Nephron progenitor cell (in vitro differentiated cells): ENCODE results near the gene SLC2A9.

Experiments
- DNase-seq: peaks from one replicate; pipeline ENCODE4 v3.0.0; 2021
- H3K27ac Mint-ChIP-seq: 2 replicates; pipeline ENCODE4 v1.8.0; 2021; ENCODE audit warnings: mild to moderate bottlenecking, moderate library complexity, mixed read lengths
- H3K27me3 Mint-ChIP-seq: 2 replicates; pipeline ENCODE4 v1.8.0; 2021; ENCODE audit warnings: mild to moderate bottlenecking, low read depth, mixed read lengths; ENCODE audit not compliant: poor library complexity
- H3K36me3 Mint-ChIP-seq: 2 replicates; pipeline ENCODE4 v1.8.0; 2021; ENCODE audit warnings: low read depth, mixed read lengths
- H3K4me1 Mint-ChIP-seq: 2 replicates; pipeline ENCODE4 v1.8.0; 2021; ENCODE audit warnings: mixed read lengths
- H3K4me3 Mint-ChIP-seq: 2 replicates; pipeline ENCODE4 v1.8.0; 2021; ENCODE audit warnings: mild to moderate bottlenecking, moderate library complexity, mixed read lengths
- H3K9me3 Mint-ChIP-seq: 2 replicates; pipeline ENCODE4 v1.8.0; 2021; ENCODE audit warnings: mild to moderate bottlenecking, moderate library complexity, mixed read lengths
- TF ChIP-seq, protein P1 (sequence below): fragments of 200-600 bp; sonication (generic); IDR thresholded peaks from 2 replicates; pipeline ENCODE4 v1.5.0; 2021; ENCODE audit warnings: antibody characterized with exemption

SLC2A9 gene

DNA sequence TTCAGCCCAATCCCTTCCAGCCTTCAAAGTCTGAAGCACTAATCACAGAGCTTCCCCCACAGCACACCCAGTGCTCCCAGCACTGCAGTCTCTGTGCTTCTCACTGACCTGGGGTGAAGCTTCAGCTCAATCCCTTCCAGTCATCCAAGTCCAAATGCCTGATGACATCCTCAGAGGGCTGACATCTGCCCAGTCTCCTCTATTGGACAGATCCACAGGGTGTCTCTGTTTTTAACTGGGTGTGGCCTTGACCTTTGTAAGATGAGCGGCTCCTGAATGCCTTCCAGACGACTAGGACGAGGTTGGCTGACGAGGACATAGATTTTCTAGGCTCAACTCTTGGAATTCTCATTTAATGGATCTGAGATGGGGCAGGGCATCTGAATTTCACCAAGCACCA lies 7.6 kb upstream of the SLC2A9 start:
- Mint-ChIP-seq H3K36me3 (no peaks in the 10 kb centered on the region), H3K4me1 (peaks cover 45% of the 10 kb centered on the region), H3K27me3 (peaks cover 16% of the 10 kb centered on the region), H3K27ac (no peak overlapping the region), H3K4me3 (no peak overlapping the region), H3K9me3 (peaks cover 7% of the 10 kb centered on the region)
- no peak for DNase-seq
- TF ChIP-seq, protein P1, sequence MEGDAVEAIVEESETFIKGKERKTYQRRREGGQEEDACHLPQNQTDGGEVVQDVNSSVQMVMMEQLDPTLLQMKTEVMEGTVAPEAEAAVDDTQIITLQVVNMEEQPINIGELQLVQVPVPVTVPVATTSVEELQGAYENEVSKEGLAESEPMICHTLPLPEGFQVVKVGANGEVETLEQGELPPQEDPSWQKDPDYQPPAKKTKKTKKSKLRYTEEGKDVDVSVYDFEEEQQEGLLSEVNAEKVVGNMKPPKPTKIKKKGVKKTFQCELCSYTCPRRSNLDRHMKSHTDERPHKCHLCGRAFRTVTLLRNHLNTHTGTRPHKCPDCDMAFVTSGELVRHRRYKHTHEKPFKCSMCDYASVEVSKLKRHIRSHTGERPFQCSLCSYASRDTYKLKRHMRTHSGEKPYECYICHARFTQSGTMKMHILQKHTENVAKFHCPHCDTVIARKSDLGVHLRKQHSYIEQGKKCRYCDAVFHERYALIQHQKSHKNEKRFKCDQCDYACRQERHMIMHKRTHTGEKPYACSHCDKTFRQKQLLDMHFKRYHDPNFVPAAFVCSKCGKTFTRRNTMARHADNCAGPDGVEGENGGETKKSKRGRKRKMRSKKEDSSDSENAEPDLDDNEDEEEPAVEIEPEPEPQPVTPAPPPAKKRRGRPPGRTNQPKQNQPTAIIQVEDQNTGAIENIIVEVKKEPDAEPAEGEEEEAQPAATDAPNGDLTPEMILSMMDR: no peak

DNA sequence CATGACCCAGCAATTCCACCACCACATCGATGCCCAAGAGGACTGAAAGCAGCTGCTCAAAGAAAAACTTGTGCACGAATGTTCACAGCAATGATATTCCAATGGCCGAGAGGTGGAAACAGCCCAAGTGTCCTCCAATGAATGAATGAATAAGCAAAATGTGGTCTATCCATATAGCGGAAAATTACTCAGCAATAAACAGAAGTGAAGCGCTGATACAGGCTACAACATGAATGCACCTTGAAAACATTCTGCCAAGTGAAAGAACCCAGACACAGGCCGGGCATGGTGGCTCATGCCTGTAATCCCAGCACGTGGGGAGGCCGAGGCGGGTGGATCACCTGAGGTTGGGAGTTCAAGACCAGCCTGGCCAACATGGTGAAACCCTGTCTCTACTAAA lies 5.2 kb upstream of the SLC2A9 start:
- no peak overlapping the region for H3K4me3 Mint-ChIP-seq
- peaks cover 16% of the 10 kb centered on the region for H3K27me3 Mint-ChIP-seq
- H3K27ac Mint-ChIP-seq: no peak overlapping the region
- no peak for DNase-seq
- TF ChIP-seq, protein P1: no peak
- H3K36me3 Mint-ChIP-seq: no peaks in the 10 kb centered on the region
- peaks cover 7% of the 10 kb centered on the region for H3K9me3 Mint-ChIP-seq
- peaks cover 45% of the 10 kb centered on the region for H3K4me1 Mint-ChIP-seq

DNA sequence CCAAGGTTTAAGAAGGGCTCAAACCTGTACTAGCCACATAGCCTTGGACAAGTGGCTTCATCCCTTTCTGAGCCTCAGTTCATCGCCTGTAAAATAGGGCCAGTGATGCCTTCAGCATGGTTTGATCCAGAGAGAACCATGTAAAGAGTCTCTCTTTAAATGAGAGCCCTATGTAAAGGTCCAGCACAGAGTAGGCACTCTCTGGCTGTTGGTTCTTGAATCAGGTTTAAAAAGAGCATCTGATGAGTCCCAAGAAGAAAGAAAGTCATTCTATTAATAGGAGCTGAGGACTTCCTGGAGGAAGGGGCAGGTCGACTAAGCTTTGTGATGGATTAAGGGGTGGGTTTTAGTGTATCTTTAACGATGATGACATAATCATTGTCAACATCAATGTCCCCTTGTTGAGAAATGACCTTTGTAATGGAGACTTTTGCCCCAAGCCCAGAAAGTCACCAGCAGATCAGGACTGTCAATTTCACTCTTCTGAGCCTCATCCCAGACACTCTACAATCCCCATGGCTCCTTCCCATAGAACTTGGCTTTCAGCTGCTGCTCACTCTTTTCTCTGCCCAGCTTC lies 4.0 kb upstream of the SLC2A9 start:
- no peaks in the 10 kb centered on the region for H3K36me3 Mint-ChIP-seq
- H3K4me1 Mint-ChIP-seq: peaks cover 37% of the 10 kb centered on the region
- H3K4me3 Mint-ChIP-seq: no peak overlapping the region
- no peak for DNase-seq
- TF ChIP-seq, protein P1: no peak
- H3K27ac Mint-ChIP-seq: no peak overlapping the region
- H3K27me3 Mint-ChIP-seq: peaks cover 21% of the 10 kb centered on the region
- peaks cover 7% of the 10 kb centered on the region for H3K9me3 Mint-ChIP-seq

DNA sequence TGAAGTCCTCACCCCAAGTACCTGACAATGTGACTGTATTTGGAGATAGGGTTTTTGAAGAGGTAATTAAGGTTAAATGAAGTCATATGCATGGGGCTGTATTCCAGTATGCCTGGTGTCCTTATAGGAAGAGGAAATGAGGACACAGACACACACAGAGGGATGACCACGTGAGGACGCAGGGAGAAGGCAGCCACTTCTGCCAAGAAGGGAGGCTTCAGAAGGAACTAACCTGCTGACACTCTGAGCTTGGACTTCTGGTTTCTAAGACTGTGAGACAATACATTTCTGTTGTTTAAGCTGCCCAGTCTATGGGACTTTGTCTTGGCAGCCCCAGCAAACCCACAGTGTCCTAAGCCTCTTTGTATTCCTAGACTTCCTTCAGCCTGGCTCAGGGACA lies 3.0 kb upstream of the SLC2A9 start:
- no peak overlapping the region for H3K4me3 Mint-ChIP-seq
- TF ChIP-seq, protein P1: no peak
- peaks cover 7% of the 10 kb centered on the region for H3K9me3 Mint-ChIP-seq
- peaks cover 38% of the 10 kb centered on the region for H3K4me1 Mint-ChIP-seq
- H3K36me3 Mint-ChIP-seq: no peaks in the 10 kb centered on the region
- no peak overlapping the region for H3K27ac Mint-ChIP-seq
- H3K27me3 Mint-ChIP-seq: peaks cover 30% of the 10 kb centered on the region
- DNase-seq: no peak

DNA sequence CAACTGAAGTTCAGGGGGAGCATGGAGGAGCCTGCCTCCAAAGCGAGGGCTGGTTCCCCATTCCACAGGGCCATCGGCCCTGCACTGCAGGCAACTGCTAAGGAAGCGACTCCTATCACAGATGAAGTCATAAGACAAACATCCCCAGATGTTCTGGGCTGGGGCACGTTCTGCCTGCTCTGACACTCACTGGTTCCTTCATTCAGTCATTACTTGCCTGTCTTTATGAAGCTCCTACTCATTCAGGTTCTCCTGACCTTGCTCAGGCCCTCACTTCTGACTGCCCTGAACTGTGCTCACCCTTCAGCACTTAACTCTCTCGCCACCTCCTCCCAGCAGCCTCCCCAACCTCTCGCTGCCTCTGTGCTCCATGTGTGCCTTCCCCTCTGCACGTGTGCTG lies 2.5 kb upstream of the SLC2A9 start:
- Mint-ChIP-seq H3K27ac (no peak overlapping the region), H3K4me1 (peaks cover 38% of the 10 kb centered on the region), H3K9me3 (peaks cover 7% of the 10 kb centered on the region)

DNA sequence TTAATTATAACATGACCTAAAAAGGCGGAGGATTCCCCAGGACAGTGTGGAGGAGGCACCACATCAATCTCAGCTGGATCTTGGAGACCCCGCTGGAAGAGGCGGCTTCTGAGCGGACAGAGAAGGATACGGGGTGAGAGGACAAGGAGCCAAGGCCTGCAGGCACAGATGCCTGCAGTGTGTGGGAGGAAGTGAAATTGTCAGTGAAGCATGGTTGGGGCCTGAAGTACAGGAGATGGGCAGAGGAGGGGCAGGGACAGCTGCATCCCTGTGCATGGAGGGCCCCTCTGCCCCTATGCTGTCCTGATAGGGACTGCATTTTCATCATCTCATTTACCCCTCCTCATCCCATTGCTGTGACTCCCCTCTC lies 1.7 kb upstream of the SLC2A9 start:
- DNase-seq: no peak
- Mint-ChIP-seq H3K27me3 (peaks cover 39% of the 10 kb centered on the region), H3K4me3 (no peak overlapping the region), H3K4me1 (peaks cover 36% of the 10 kb centered on the region), H3K36me3 (no peaks in the 10 kb centered on the region), H3K27ac (no peak overlapping the region), H3K9me3 (peaks cover 7% of the 10 kb centered on the region)
- TF ChIP-seq, protein P1: no peak

More for the DNA sequence above, 2.5 kb upstream of the SLC2A9 start:
- Mint-ChIP-seq H3K27me3 (peaks cover 33% of the 10 kb centered on the region), H3K36me3 (no peaks in the 10 kb centered on the region), H3K4me3 (no peak overlapping the region)
- TF ChIP-seq, protein P1: no peak
- DNase-seq: no peak
